Endothelial cell of umbilical vein (primary cell): ENCODE measurements around the gene TBL3. TPM values are rescaled to one million over a fixed set of nuclear protein-coding genes. Genes with fewer than 3 reads are reported as not detected.

Source experiments
- BruUV-seq: library from RNA; stranded (reverse); fragments of 400-500 nt; replicated peaks from 2 replicates; lab custom pipeline; 2021; lab: Mats Ljungman, UMichigan
- CTCF ChIA-PET: fragments of 300-600, 350-600 bp; sonication (Branson Sonifier 250); formaldehyde crosslinking; loops from one replicate; lab custom pipeline; 2021; ENCODE audit warnings: antibody characterized with exemption, inconsistent platforms; lab: Charles Lee
- POLR2A ChIA-PET: fragments of 300-600, 350-600 bp; sonication (Branson Sonifier 250); formaldehyde crosslinking; loops from one replicate; lab custom pipeline; 2021; ENCODE audit warnings: antibody characterized with exemption, inconsistent platforms; lab: Charles Lee
- DNase-seq: peaks from one replicate; pipeline ENCODE4 v3.0.0-alpha.2; 2011; ENCODE audit warnings: low read depth, low spot score
- FAIRE-seq: peaks from 2 replicates; lab custom pipeline; 2011; peaks lifted over from hg19 to GRCh38; lab: Jason Lieb, UNC
- H2AFZ ChIP-seq: 2 replicates; pipeline ENCODE4 v1.6.0; 2012; ENCODE audit warnings: low read depth, low read length, control low read depth, inconsistent platforms
- H3K27ac ChIP-seq: 2 replicates; pipeline ENCODE4 v1.5.1; 2011; ENCODE audit warnings: low read depth, mild to moderate bottlenecking, control low read depth, low read length, moderate library complexity; ENCODE audit not compliant: insufficient read depth
- H3K27me3 ChIP-seq, 2 experiments: 2 replicates each; pipeline versions ENCODE4 v1.6.0 to v1.6.1; 2011; ENCODE audit warnings: low read length in 2 of 2, mixed read lengths in 1 of 2; ENCODE audit not compliant: control insufficient read depth in 2 of 2, insufficient read depth in 2 of 2
- H3K36me3 ChIP-seq, 2 experiments: 2 replicates in 1 of 2; 3 replicates in 1 of 2; pipeline ENCODE4 v1.5.1; 2011; ENCODE audit warnings: low read length in 2 of 2, mild to moderate bottlenecking in 1 of 2, moderate library complexity in 1 of 2; ENCODE audit not compliant: control insufficient read depth in 2 of 2, insufficient read depth in 2 of 2; ENCODE audit errors: extremely low read depth in 1 of 2
- H3K4me1 ChIP-seq: 3 replicates; pipeline ENCODE4 v1.5.1; 2011; ENCODE audit warnings: mild to moderate bottlenecking, low read length; ENCODE audit not compliant: control insufficient read depth, insufficient read depth; ENCODE audit errors: extremely low read depth
- H3K4me2 ChIP-seq: 2 replicates; pipeline ENCODE4 v1.6.1; 2011; ENCODE audit warnings: low read length, control low read depth, mixed read lengths; ENCODE audit not compliant: insufficient read depth
- H3K4me3 ChIP-seq, 3 experiments: fragments of 200-600 bp in 1 of 3; sonication (generic), shearing (Covaris generic) in 1 of 3; replicated peaks in 1 of 3; 2 replicates each; pipeline ENCODE4 v1.5.1; 2011 to 2016; ENCODE audit warnings: control low read depth in 3 of 3, low read length in 3 of 3, mild to moderate bottlenecking in 2 of 3, inconsistent platforms in 1 of 3, low read depth in 1 of 3, moderate library complexity in 1 of 3; ENCODE audit not compliant: insufficient read depth in 1 of 3
- H3K79me2 ChIP-seq: 2 replicates; pipeline ENCODE4 v1.6.0; 2012; ENCODE audit warnings: low read length, inconsistent platforms; ENCODE audit not compliant: control insufficient read depth, insufficient read depth
- H3K9ac ChIP-seq: replicated peaks from 2 replicates; pipeline ENCODE3; 2011; ENCODE audit warnings: low read length, control low read depth; ENCODE audit not compliant: insufficient read depth; ENCODE audit errors: extremely low read depth
- H3K9me1 ChIP-seq: replicated peaks from 3 replicates; pipeline ENCODE4 v1.6.0; 2011; ENCODE audit warnings: mild to moderate bottlenecking, low read length; ENCODE audit not compliant: control insufficient read depth, insufficient read depth; ENCODE audit errors: extremely low read depth
- H3K9me3 ChIP-seq: replicated peaks from 2 replicates; pipeline ENCODE4 v1.5.1; 2012; ENCODE audit warnings: low read length, inconsistent platforms; ENCODE audit not compliant: control insufficient read depth, insufficient read depth
- H4K20me1 ChIP-seq: replicated peaks from 2 replicates; pipeline ENCODE3; 2011; ENCODE audit warnings: mild to moderate bottlenecking, low read length; ENCODE audit not compliant: control insufficient read depth, insufficient read depth; ENCODE audit errors: extremely low read depth
- CTCF ChIP-seq, 2 donors: IDR thresholded peaks; 1 replicate in 1 of 2; 2 replicates in 1 of 2; pipeline ENCODE4 v1.5.1; 2011; ENCODE audit warnings: low read length in 2 of 2, mild to moderate bottlenecking in 2 of 2, moderate library complexity in 2 of 2, control low read depth in 1 of 2, inconsistent platforms in 1 of 2, low read depth in 1 of 2; ENCODE audit not compliant: insufficient read depth in 1 of 2; ENCODE audit errors: extremely low read depth in 1 of 2
- EZH2 ChIP-seq: IDR thresholded peaks from 2 replicates; pipeline ENCODE4 v1.6.1; 2012; ENCODE audit warnings: borderline replicate concordance, low read depth, mild to moderate bottlenecking, moderate library complexity, low read length, inconsistent platforms; ENCODE audit not compliant: severe bottlenecking
- FOS ChIP-seq: IDR thresholded peaks from 2 replicates; pipeline ENCODE4 v1.6.1; 2011; ENCODE audit warnings: mild to moderate bottlenecking, low read length, moderate library complexity, borderline replicate concordance; ENCODE audit not compliant: insufficient read depth
- GATA2 ChIP-seq: IDR thresholded peaks from 2 replicates; pipeline ENCODE4 v1.7.0; 2011; ENCODE audit warnings: low read depth, mild to moderate bottlenecking, moderate library complexity, mixed read lengths, low read length; ENCODE audit not compliant: insufficient read length, insufficient read depth
- JUN ChIP-seq: IDR thresholded peaks from 2 replicates; pipeline ENCODE4 v1.6.1; 2011; ENCODE audit warnings: borderline replicate concordance, low read depth; ENCODE audit not compliant: insufficient read length, insufficient read depth
- MAX ChIP-seq: IDR thresholded peaks from 2 replicates; pipeline ENCODE4 v1.6.1; 2011; ENCODE audit not compliant: insufficient read depth, insufficient read length
- MYC ChIP-seq: IDR thresholded peaks from one replicate; pipeline ENCODE4 v1.6.1; 2011; ENCODE audit warnings: mild to moderate bottlenecking, low read depth, low read length
- POLR2A ChIP-seq: IDR thresholded peaks from 2 replicates; pipeline ENCODE4 v1.6.1; 2012; ENCODE audit warnings: low read depth, mild to moderate bottlenecking, control low read depth, low read length
- POLR2AphosphoS5 ChIP-seq: IDR thresholded peaks from 2 replicates; pipeline ENCODE4 v1.6.1; 2012; ENCODE audit warnings: low read depth, mild to moderate bottlenecking, control low read depth, low read length, moderate library complexity; ENCODE audit not compliant: insufficient read depth
- dilution Hi-C: fragments of 300-500 bp; cut with MboI; formaldehyde crosslinking; loops from one replicate; pipeline ENCODE4 v1.15.0; 2019; ENCODE audit warnings: low sequenced_read_pairs; ENCODE audit not compliant: extremely low pct_ligation_motif_present
- intact Hi-C: fragments of 100-400 bp; cut with micrococcal nuclease; formaldehyde crosslinking; loops from one replicate; pipeline ENCODE4 v1.10.0; 2022
- polyA plus RNA-seq, 4 experiments: library from polyadenylated mRNA; depleted of rRNA in 3 of 4; stranded (reverse) in 3 of 4; unstranded in 1 of 4; fragments of >200 nt; gene quantifications; 2 replicates each; pipeline versions ENCODE4 v1.2.1 to v1.2.3, GENCODE V29; 2011 to 2012; ENCODE audit warnings: missing spikeins in 1 of 4
- total RNA-seq: library from RNA; stranded (reverse); gene quantifications from 2 replicates; pipeline ENCODE4 v1.2.3, GENCODE V29; 2021

Gene TBL3
- total and polyA plus RNA-seq, 2 donors (not counting 3 experiments of a cell fraction or from before 2014, with no cell fraction given), result 42.2 to 77.1 TPM

GRCh38 chr16:1950559-1950958 is 21.3 kb upstream of the TBL3 start:
- H3K36me3 ChIP-seq, result no peaks in the 10 kb centered on the region
- H3K27me3 ChIP-seq, result no peaks in the 10 kb centered on the region
- ChIA-PET CTCF (no interaction called here), POLR2A (interaction anchor here (1.1 kb wide), 1 partner anchor 14 kb away, joined by 4 read pairs; the partner anchor contains the start of gene RPS2)
- H2AFZ ChIP-seq, result no peak overlapping the region
- no TSS peak for BruUV-seq
- no peaks in the 10 kb centered on the region for H3K9me3 ChIP-seq
- dilution Hi-C loops (no loop called here), intact Hi-C loops (no loop called here)
- H3K79me2 ChIP-seq, result no peaks in the 10 kb centered on the region
- H3K9me1 ChIP-seq, result no peaks in the 10 kb centered on the region
- H3K4me1 ChIP-seq, result no peaks in the 10 kb centered on the region
- H3K27ac ChIP-seq, result no peak overlapping the region
- no peak overlapping the region for H3K4me2 ChIP-seq
- FAIRE-seq (no peak), DNase-seq (no peak)
- TF ChIP-seq CTCF (IDR thresholded peaks at IDR 0.05; ENCODE audit: extremely low read depth in 1 of 2, insufficient read depth in 1 of 2, low read depth in 1 of 2, low read length in 2 of 2), result no peak
- no peak for TF ChIP-seq JUN
- no peak for TF ChIP-seq MYC
- TF ChIP-seq EZH2, result no peak
- TF ChIP-seq FOS, result no peak
- TF ChIP-seq MAX, result no peak
- no peak for TF ChIP-seq GATA2
- TF ChIP-seq POLR2A, result no peak
- no peak for TF ChIP-seq POLR2AphosphoS5
- no peaks in the 10 kb centered on the region for H4K20me1 ChIP-seq
- H3K9ac ChIP-seq, result no peak overlapping the region
- H3K4me3 ChIP-seq, result no peak overlapping the region
